Left lung (tissue), 10 donors: ENCODE results near the gene U2AF1L4. TPM values are rescaled to one million over a fixed set of nuclear protein-coding genes. Genes with fewer than 3 reads are reported as not detected.

Experiments used
- ATAC-seq: fragments of 200-7000 bp; cut with Tn5 transposase; one replicate; pipeline ENCODE4 v1.9.1; 2020; ENCODE audit warnings: moderate library complexity
- DNase-seq, 4 donors: peaks; one replicate each; pipeline ENCODE4 v3.0.0-alpha.2; 2013 to 2020
- H3K27ac ChIP-seq, 2 donors: fragments of 200-600 bp; sonication (generic) in 1 of 2; one replicate each; pipeline versions ENCODE4 v1.5.0 to v1.8.0; 2020 to 2021
- H3K27me3 ChIP-seq, 2 donors: fragments of 200-600 bp; sonication (generic) in 1 of 2; one replicate each; pipeline versions ENCODE4 v1.5.0 to v1.8.0; 2020 to 2021
- H3K36me3 ChIP-seq, 2 donors: fragments of 200-600 bp; sonication (generic) in 1 of 2; one replicate each; pipeline versions ENCODE4 v1.5.0 to v1.8.0; 2020 to 2021
- H3K4me1 ChIP-seq, 2 donors: fragments of 200-600 bp; one replicate each; pipeline ENCODE4 v1.8.0; 2021
- H3K4me3 ChIP-seq, 2 donors: fragments of 200-600 bp; sonication (generic) in 1 of 2; one replicate each; pipeline versions ENCODE4 v1.5.0 to v1.8.0; 2020 to 2021; ENCODE audit warnings: mild to moderate bottlenecking in 1 of 2
- H3K9me3 ChIP-seq, 2 donors: fragments of 200-600 bp; sonication (generic) in 1 of 2; one replicate each; pipeline versions ENCODE4 v1.5.0 to v1.8.0; 2020 to 2021
- CTCF ChIP-seq, 2 donors: fragments of 200-600 bp; sonication (generic) in 1 of 2; IDR thresholded peaks; one replicate each; pipeline versions ENCODE4 v1.5.0 to v1.8.0; 2021; ENCODE audit warnings: antibody characterized with exemption in 2 of 2
- intact Hi-C, 2 donors: fragments of 100-400 bp; cut with DNase I; formaldehyde crosslinking; loops; one replicate each; pipeline versions ENCODE4 v1.11.2 to v1.14.2; 2022
- polyA plus RNA-seq, 6 donors: library from polyadenylated mRNA; unstranded; fragments of 120-200 nt; gene quantifications; one replicate each; pipeline ENCODE4 v1.2.1, GENCODE V29; 2013; ENCODE audit not compliant: insufficient read length in 6 of 6
- total RNA-seq, 2 donors: library from RNA; stranded (reverse); fragmentation: NEBNext Ultra II Directional; extraction: Animal tissue kit (Norgen Biotek cat#: 25700); gene quantifications; one replicate each; pipeline ENCODE4 v1.2.1, GENCODE V29; 2021
- donor health status: DM: no; HTN: yes; CAD: no.
- donor health status: DM: no; HTN: no; CAD: no.

The U2AF1L4 gene
- total and polyA plus RNA-seq, 8 donors = 15.2 to 20.5 (median 16.5) TPM

- TF ChIP-seq CTCF (IDR thresholded peaks at IDR 0.05) = no peak
- Histone ChIP-seq H3K27ac (no peak overlapping the region), H3K4me3 (peak overlapping the region in 1 of 2 donors; percentile 95), H3K9me3 (no peaks in the 10 kb centered on the region), H3K27me3 (peaks cover 0 to 4% of the 10 kb centered on the region in 2 donors), H3K4me1 (peaks cover 12 to 37% of the 10 kb centered on the region in 2 donors), H3K36me3 (peaks cover 0 to 9% of the 10 kb centered on the region in 2 donors)
- ATAC-seq (no peak), DNase-seq (no peak)
- intact Hi-C loops = no loop called here
Measured at GRCh38 chr19:35715355-35715809, 29.8 kb downstream of the U2AF1L4 start.

GRCh38 chr19:35714601-35715354 lies 30.4 kb downstream of the U2AF1L4 start:
- Histone ChIP-seq H3K27ac (no peak overlapping the region), H3K9me3 (no peaks in the 10 kb centered on the region), H3K27me3 (peaks cover 0 to 10% of the 10 kb centered on the region in 2 donors), H3K36me3 (peaks cover 0 to 3% of the 10 kb centered on the region in 2 donors), H3K4me1 (peaks cover 12 to 32% of the 10 kb centered on the region in 2 donors), H3K4me3 (no peak overlapping the region)
- DNase-seq = no peak
- no peak for TF ChIP-seq CTCF (IDR thresholded peaks at IDR 0.05)
- intact Hi-C loops = no loop called here
- ATAC-seq = no peak

GRCh38 chr19:35713904-35714495 lies 31.2 kb downstream of the U2AF1L4 start:
- Histone ChIP-seq H3K9me3 (no peaks in the 10 kb centered on the region), H3K36me3 (no peaks in the 10 kb centered on the region), H3K4me1 (peaks cover 11 to 24% of the 10 kb centered on the region in 2 donors), H3K27me3 (peaks cover 0 to 14% of the 10 kb centered on the region in 2 donors), H3K27ac (no peak overlapping the region), H3K4me3 (no peak overlapping the region)
- ATAC-seq (no peak), DNase-seq (no peak)
- intact Hi-C loops = no loop called here
- TF ChIP-seq CTCF (IDR thresholded peaks at IDR 0.05) = no peak

GRCh38 chr19:35713506-35713850 lies 31.7 kb downstream of the U2AF1L4 start:
- Histone ChIP-seq H3K27me3 (peaks cover 0 to 19% of the 10 kb centered on the region in 2 donors), H3K4me3 (no peak overlapping the region), H3K27ac (no peak overlapping the region), H3K36me3 (no peaks in the 10 kb centered on the region), H3K9me3 (no peaks in the 10 kb centered on the region), H3K4me1 (peaks cover 7 to 19% of the 10 kb centered on the region in 2 donors)
- DNase-seq (no peak), ATAC-seq (no peak)
- no peak for TF ChIP-seq CTCF (IDR thresholded peaks at IDR 0.05)
- intact Hi-C loops = no loop called here
